Ectodermal cell (in vitro differentiated cells): Measurements from ENCODE around the gene RWDD3.

ENCODE experiments used
- H3K27ac ChIP-seq: 2 replicates; pipeline ENCODE4 v1.7.0; 2013; ENCODE audit warnings: mild to moderate bottlenecking, low read depth, low read length; ENCODE audit not compliant: insufficient read depth, poor library complexity, severe bottlenecking
- H3K27me3 ChIP-seq: 2 replicates; pipeline ENCODE4 v1.7.0; 2013; ENCODE audit warnings: mild to moderate bottlenecking, low read length; ENCODE audit not compliant: insufficient read depth, control insufficient read depth, poor library complexity, severe bottlenecking
- H3K36me3 ChIP-seq: one replicate; pipeline ENCODE4 v1.7.0; 2013; ENCODE audit warnings: low read length; ENCODE audit not compliant: control insufficient read depth, insufficient read depth
- H3K4me1 ChIP-seq: one replicate; pipeline ENCODE4 v1.7.0; 2013; ENCODE audit warnings: low read length; ENCODE audit not compliant: control insufficient read depth, insufficient read depth
- H3K4me3 ChIP-seq: 2 replicates; pipeline ENCODE4 v1.7.0; 2013; ENCODE audit warnings: low read depth, low read length, control low read depth; ENCODE audit not compliant: insufficient read depth
- H3K9me3 ChIP-seq: 2 replicates; pipeline ENCODE4 v1.7.0; 2013; ENCODE audit warnings: mild to moderate bottlenecking, low read length, moderate library complexity; ENCODE audit not compliant: control insufficient read depth
- WGBS, 2 experiments: methylation state at CpG; one replicate each; pipeline ENCODE4 v1.1.7; 2013; ENCODE audit warnings: missing lambda C conversion rate in 2 of 2; 5-methylcytosine and 5-hydroxymethylcytosine counted together

The RWDD3 gene

DNA sequence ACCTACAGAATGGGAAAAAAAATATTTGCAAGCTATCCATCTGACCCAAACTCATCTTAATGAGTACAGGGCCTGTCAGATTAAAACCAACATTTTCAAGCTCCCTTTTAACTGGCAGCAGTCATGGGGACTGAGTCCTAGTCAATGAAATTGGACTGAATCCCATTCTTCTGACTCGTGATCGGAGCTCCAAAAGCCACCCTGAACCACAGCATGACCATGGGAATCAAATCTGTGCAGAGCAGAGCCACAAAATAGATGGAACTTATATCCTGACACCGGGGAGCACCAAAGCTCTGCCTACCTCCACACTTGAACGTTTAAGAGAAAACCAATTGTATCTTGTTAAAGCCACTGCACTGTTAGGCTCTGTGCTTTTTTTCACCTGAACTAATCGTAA lies 5.0 kb upstream of the RWDD3 start:
- Histone ChIP-seq H3K9me3 (no peaks in the 10 kb centered on the region), H3K27ac (no peak overlapping the region), H3K4me1 (no peaks in the 10 kb centered on the region), H3K36me3 (no peaks in the 10 kb centered on the region), H3K27me3 (no peaks in the 10 kb centered on the region), H3K4me3 (no peak overlapping the region)
- WGBS, 2 experiments, result 77 to 82% methylated on average over 5 of the region's 5 CpGs

DNA sequence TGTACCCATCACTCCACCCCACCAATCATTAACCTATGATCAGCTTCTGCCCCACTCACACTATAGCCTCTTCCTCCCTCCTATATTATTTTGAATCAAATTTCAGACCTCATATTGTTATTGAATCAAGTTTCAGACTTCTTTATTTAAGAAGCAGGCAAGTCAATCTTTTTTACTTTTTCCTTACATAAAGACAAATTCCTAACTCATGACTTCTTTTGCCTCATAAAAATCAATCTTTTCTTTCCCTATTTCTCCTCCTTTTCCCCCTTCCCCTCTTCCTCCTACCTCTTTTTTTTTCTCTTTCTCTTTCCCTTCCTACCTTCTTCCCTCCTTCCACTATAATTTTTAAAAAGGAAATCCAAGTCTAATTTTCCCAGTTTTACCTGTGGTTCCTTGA lies 4.3 kb upstream of the RWDD3 start:
- H3K4me3 ChIP-seq, result no peak overlapping the region
- no peak overlapping the region for H3K27ac ChIP-seq
- no peaks in the 10 kb centered on the region for H3K4me1 ChIP-seq
- H3K36me3 ChIP-seq, result no peaks in the 10 kb centered on the region
- H3K27me3 ChIP-seq, result no peaks in the 10 kb centered on the region
- no peaks in the 10 kb centered on the region for H3K9me3 ChIP-seq

DNA sequence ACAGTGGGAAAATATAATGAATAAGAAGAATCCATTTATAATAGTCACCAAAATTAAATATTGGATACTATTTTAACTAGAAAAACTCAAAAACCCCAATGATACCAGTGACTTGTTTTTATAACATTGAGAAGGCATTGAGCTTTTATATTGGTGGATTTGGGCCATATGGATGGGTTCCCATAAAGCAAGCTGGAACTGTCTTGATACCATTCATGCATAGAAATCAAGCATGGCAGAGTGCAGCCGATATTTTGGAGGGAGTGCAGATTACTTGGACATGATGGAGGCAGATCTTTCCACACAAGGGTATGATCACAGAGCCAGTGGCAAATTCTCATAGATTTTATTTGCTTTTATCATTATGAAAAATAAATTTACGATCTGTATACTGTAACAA lies 3.8 kb upstream of the RWDD3 start:
- H3K9me3 ChIP-seq, result no peaks in the 10 kb centered on the region
- H3K27me3 ChIP-seq, result no peaks in the 10 kb centered on the region
- no peaks in the 10 kb centered on the region for H3K4me1 ChIP-seq
- WGBS, 2 experiments, result 90 to 91% methylated on average over 1 to 2 of the region's 2 CpGs
- H3K27ac ChIP-seq, result no peak overlapping the region
- no peaks in the 10 kb centered on the region for H3K36me3 ChIP-seq
- no peak overlapping the region for H3K4me3 ChIP-seq

DNA sequence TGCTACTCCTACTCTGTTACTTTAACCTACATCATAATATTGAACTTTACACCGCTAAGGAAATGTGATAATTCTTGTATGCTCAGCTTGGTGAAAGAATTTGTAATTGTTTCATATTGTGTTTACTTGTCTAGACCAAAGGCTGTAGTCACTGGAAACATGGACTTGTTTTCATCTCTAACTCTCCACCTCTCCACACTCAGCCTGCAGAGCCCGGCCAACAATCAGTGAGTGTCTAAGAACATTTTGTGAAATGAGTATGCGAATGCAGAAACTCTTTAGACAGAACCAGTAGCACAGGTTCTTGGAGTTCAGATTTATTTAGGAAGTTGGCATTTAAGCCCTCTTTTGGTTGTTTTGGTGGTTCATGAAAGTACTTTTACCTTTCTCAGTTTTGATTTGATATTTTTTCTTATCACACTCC lies 3.2 kb upstream of the RWDD3 start:
- no peaks in the 10 kb centered on the region for H3K36me3 ChIP-seq
- WGBS, 2 experiments, result 91 to 96% methylated on average over 2 to 3 of the region's 3 CpGs
- no peak overlapping the region for H3K27ac ChIP-seq
- no peaks in the 10 kb centered on the region for H3K9me3 ChIP-seq
- no peaks in the 10 kb centered on the region for H3K27me3 ChIP-seq
- no peak overlapping the region for H3K4me3 ChIP-seq
- no peaks in the 10 kb centered on the region for H3K4me1 ChIP-seq

DNA sequence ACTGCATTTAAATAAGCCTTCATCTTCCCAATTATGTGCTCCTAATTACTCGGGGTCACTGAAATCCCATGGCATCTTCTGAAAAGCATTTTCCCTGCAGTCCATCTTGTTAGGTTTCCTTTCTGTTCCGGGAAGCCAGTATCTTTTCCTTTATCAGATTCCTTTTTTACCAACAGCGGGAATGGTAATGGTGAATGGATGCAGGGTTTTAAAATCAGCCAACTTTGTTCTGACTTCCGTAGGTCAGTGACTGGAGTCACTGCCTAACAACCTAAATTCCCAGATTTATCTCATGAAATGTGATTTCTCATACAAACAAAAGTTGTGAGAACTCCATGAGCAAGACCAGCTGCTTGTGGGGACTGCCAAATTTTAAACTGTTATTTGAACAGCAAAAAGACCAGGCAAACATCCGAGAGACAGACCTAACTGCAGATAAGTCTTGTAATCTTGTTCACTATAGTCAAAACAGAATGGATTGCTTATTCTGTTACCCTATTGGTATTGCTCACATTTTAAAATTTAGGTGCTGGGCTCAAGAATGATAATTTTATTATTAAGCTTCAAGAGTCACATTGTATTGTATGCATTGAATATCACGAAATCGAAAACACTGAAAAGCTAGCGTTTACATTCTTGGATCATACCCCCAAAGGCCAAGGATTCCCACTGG lies 1.2 kb upstream of the RWDD3 start:
- Histone ChIP-seq H3K27ac (no peak overlapping the region), H3K27me3 (no peaks in the 10 kb centered on the region), H3K4me1 (peaks cover 10% of the 10 kb centered on the region), H3K9me3 (no peaks in the 10 kb centered on the region), H3K36me3 (no peaks in the 10 kb centered on the region), H3K4me3 (no peak overlapping the region)
- WGBS, 2 experiments, result 87 to 89% methylated on average over 7 to 8 of the region's 8 CpGs

DNA sequence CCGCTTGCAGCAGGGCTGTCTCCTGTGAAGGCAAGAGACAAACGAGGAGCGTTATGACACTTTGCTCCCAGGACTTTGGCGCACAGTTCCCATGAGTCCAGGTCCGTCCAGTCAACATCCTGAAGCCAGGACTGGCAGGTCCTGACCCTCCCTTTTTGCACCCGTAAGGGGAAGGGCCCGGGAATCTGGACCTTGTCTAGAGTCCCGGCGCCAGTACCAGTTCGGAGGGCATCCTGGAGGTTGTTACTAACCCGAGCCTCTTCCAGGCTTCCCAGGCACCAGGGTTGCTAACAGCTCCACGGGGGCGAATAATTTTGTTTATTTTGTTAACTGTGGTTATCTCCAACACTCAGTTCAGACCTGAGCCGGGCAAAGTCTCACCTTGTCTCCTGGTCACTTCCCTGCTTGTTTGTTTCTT lies 682 bp upstream of the RWDD3 start:
- peak overlapping the region; percentile 89 for H3K4me3 ChIP-seq
- no peaks in the 10 kb centered on the region for H3K36me3 ChIP-seq
- 35 to 38% methylated on average over 14 of the region's 14 CpGs for WGBS, 2 experiments
- H3K27ac ChIP-seq, result no peak overlapping the region
- H3K4me1 ChIP-seq, result peaks cover 10% of the 10 kb centered on the region
- H3K27me3 ChIP-seq, result no peaks in the 10 kb centered on the region
- no peaks in the 10 kb centered on the region for H3K9me3 ChIP-seq

DNA sequence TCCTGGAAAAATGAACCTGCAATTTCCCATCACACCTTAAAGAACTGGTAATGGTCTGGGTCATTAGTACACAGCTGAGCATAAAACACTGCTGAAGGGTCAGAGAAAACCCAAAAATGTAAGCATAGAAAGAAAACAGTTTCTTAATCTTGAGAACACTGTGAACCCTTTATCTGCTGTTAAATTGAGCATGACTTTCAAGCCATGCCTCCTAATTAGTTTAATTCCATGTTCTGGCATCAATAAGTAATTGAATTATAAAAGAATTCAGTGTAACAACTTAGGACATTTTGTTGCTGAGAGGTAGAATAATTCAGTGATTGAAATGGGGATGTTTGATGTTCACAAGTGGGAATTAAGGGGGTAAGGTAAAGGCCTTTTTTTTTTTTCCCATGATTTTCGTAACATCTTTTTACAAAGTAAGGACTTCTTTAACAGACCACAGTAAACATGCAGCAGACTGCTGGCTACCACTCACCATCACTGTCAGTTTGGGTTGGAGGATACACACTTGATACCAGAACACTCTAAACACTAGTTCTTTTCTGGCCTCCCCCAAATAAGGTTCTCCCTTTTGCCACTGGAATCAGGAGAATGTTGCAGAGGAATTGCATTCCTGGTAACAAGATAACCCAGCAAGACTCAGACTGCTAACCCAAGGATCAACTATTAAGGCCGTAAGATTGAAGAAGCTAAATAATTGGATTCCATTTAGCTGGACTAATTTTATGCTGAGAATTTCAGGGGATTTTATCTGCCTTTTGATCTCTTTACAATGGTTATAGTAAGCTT lies 3.0 kb downstream of the RWDD3 start:
- H3K9me3 ChIP-seq, result no peaks in the 10 kb centered on the region
- no peak overlapping the region for H3K27ac ChIP-seq
- H3K36me3 ChIP-seq, result peaks cover 21% of the 10 kb centered on the region
- whole genome bisulfite sequencing, 2 experiments, result 86 to 91% methylated on average over 1 to 2 of the region's 2 CpGs
- peaks cover 10% of the 10 kb centered on the region for H3K4me1 ChIP-seq
- H3K4me3 ChIP-seq, result no peak overlapping the region
- no peaks in the 10 kb centered on the region for H3K27me3 ChIP-seq

DNA sequence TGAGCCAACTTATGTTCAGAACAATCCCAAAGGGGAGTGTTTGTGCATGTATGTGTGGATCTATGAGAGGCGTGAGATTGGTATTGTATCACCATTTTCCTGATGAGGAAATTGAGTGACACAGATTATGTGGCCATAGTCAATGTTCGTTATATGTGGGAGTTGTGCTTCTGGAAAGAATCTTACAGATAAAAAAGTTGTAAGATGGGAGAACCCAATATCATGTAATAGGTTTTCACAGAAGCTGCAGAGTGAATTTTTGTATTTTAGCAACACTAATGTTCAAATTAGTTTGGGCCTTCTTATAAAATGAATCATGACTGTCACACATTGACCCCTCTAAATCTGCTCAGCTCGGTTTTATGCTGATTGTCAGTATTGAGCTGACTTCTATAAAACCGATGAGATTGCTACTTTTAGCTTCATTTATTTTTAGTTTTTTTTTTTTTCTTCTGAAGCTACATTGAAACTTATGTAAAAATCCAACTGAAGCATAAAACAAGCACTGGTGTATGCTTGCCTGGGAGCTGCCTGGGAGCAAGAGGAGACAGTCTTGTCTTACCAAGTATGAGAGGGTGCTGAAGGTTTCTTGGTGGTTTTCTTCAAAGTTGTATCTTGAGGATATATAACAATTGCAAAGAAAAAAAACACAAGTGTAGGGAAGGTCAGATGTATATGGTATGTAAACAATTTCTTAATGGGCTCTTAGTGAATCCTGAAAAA lies 4.1 kb downstream of the RWDD3 start:
- no peak overlapping the region for H3K27ac ChIP-seq
- peaks cover 21% of the 10 kb centered on the region for H3K36me3 ChIP-seq
- WGBS, 2 experiments, result 81 to 82% methylated on average over 4 of the region's 4 CpGs
- H3K4me3 ChIP-seq, result no peak overlapping the region
- peaks cover 10% of the 10 kb centered on the region for H3K4me1 ChIP-seq
- no peaks in the 10 kb centered on the region for H3K9me3 ChIP-seq
- no peaks in the 10 kb centered on the region for H3K27me3 ChIP-seq

DNA sequence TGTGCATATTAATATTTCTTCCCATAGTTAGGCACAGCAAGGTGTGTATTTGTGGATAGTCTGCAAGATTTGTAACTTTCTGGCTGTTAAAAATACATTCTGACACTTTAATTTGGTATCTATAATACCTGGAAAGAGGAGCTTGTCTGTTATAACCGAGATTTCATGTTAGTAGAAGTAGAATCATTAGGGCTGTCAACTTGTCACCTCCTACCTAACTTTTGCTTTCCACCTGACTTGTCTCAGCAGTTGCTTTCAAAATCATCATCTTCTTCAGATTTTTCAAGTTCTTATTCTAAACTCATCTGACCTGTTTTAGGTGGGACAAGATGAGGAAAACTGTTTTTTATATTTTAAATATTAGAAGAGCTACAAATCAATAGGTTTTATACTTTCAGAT lies 11.0 kb downstream of the RWDD3 start:
- WGBS, 2 experiments, result 100% methylated on average over 1 of the region's 1 CpG

DNA sequence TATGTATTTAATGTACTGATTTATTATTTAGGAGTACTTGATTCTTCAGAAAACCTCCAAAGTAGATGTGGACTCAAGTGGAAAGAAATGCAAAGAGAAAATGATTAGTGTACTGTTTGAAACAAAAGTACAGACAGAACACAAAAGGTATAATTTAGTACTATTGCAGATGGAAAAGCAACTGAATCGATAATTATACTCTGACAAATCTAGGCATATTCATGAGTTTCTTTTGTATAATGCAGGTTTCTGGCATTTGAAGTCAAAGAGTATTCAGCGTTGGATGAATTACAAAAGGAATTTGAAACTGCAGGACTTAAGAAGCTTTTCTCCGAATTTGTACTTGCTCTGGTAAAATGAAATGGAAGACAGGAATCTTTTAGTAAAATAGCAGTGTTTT lies 12.5 kb downstream of the RWDD3 start:
- H3K36me3 ChIP-seq, result peaks cover 2% of the 10 kb centered on the region
- no peak overlapping the region for H3K27ac ChIP-seq
- H3K27me3 ChIP-seq, result no peaks in the 10 kb centered on the region
- WGBS, 2 experiments, result 83 to 86% methylated on average over 3 of the region's 3 CpGs
- no peaks in the 10 kb centered on the region for H3K9me3 ChIP-seq
- no peaks in the 10 kb centered on the region for H3K4me1 ChIP-seq
- no peak overlapping the region for H3K4me3 ChIP-seq

More for the DNA sequence above, 11.0 kb downstream of the RWDD3 start:
- Histone ChIP-seq H3K27me3 (no peaks in the 10 kb centered on the region), H3K36me3 (peaks cover 15% of the 10 kb centered on the region), H3K4me3 (no peak overlapping the region), H3K27ac (no peak overlapping the region), H3K4me1 (no peaks in the 10 kb centered on the region), H3K9me3 (no peaks in the 10 kb centered on the region)
